GM21717 (cell line): ENCODE results near the gene PARD3B.

Experiments
- ATAC-seq: cut with Tn5 transposase; IDR thresholded peaks from one replicate; pipeline ENCODE4 v1.9.1; 2021; ENCODE audit warnings: mild to moderate bottlenecking, moderate library complexity; ENCODE audit not compliant: unreplicated experiment

The PARD3B gene

GRCh38 chr2:204824751-204825453 lies 279.6 kb downstream of the PARD3B start:
- ATAC-seq = no peak

- ATAC-seq = no peak
Observed at GRCh38 chr2:204825681-204826080, 280.4 kb downstream of the PARD3B start.

GRCh38 chr2:204827701-204828590 lies 282.7 kb downstream of the PARD3B start:
- no peak for ATAC-seq

- no peak for ATAC-seq
Observed at GRCh38 chr2:204834716-204835384, 289.6 kb downstream of the PARD3B start.

- ATAC-seq = no peak
Observed at GRCh38 chr2:204835786-204836185, 290.5 kb downstream of the PARD3B start.

GRCh38 chr2:204840504-204840903 lies 295.2 kb downstream of the PARD3B start:
- no peak for ATAC-seq

GRCh38 chr2:204842068-204842467 lies 296.8 kb downstream of the PARD3B start:
- no peak for ATAC-seq

- ATAC-seq = no peak
Observed at GRCh38 chr2:204842661-204843485, 297.6 kb downstream of the PARD3B start.

GRCh38 chr2:204846471-204846870 lies 301.2 kb downstream of the PARD3B start:
- ATAC-seq = no peak

GRCh38 chr2:204849892-204850291 lies 304.6 kb downstream of the PARD3B start:
- ATAC-seq = no peak

GRCh38 chr2:204850581-204850980 lies 305.3 kb downstream of the PARD3B start:
- no peak for ATAC-seq

GRCh38 chr2:204853905-204854304 lies 308.6 kb downstream of the PARD3B start:
- ATAC-seq = no peak

GRCh38 chr2:204860274-204860673 lies 315.0 kb downstream of the PARD3B start:
- ATAC-seq = no peak

GRCh38 chr2:204862809-204863208 lies 317.5 kb downstream of the PARD3B start:
- ATAC-seq = no peak

GRCh38 chr2:204863336-204863735 lies 318.1 kb downstream of the PARD3B start:
- ATAC-seq = no peak

- no peak for ATAC-seq
Observed at GRCh38 chr2:204869132-204869823, 324.0 kb downstream of the PARD3B start.

GRCh38 chr2:204870053-204870452 lies 324.8 kb downstream of the PARD3B start:
- ATAC-seq = no peak

GRCh38 chr2:204871231-204871953 lies 326.1 kb downstream of the PARD3B start:
- no peak for ATAC-seq

- no peak for ATAC-seq
Observed at GRCh38 chr2:204876311-204876710, 331.0 kb downstream of the PARD3B start.
